Adrenal gland (tissue), 12 donors: ENCODE measurements around the gene SAMM50. TPM values are rescaled to one million over a fixed set of nuclear protein-coding genes. Genes with fewer than 3 reads are reported as not detected.

Source experiments
- DNase-seq, 7 donors: peaks; one replicate each; pipeline ENCODE4 v3.0.0-alpha.2; 2019 to 2020
- H3K27ac ChIP-seq, 5 donors: fragments of 200-600 bp; sonication (generic) in 4 of 5; 1 replicate in 3 of 5; 2 replicates in 2 of 5; pipeline versions ENCODE4 v1.5.1 to v1.8.0; 2016 to 2020; ENCODE audit warnings: mild to moderate bottlenecking in 1 of 5
- H3K27me3 ChIP-seq: fragments of 200-600 bp; 2 replicates; pipeline ENCODE4 v1.8.0; 2021
- H3K36me3 ChIP-seq, 2 donors: fragments of 200-600 bp; replicated peaks in 1 of 2; 1 replicate in 1 of 2; 2 replicates in 1 of 2; pipeline versions ENCODE4 v1.5.1 to v1.8.0; 2018 to 2022
- H3K4me1 ChIP-seq, 2 donors: fragments of 200-600 bp; replicated peaks in 1 of 2; 1 replicate in 1 of 2; 2 replicates in 1 of 2; pipeline versions ENCODE4 v1.5.1 to v1.8.0; 2018 to 2021
- H3K4me3 ChIP-seq, 4 donors: fragments of 200-600 bp; sonication (generic) in 3 of 4; one replicate each; pipeline ENCODE4 v1.5.1; 2016 to 2018
- H3K9me3 ChIP-seq, 3 donors: fragments of 200-600 bp; sonication (generic) in 1 of 3; replicated peaks in 1 of 3; 1 replicate in 2 of 3; 2 replicates in 1 of 3; pipeline versions ENCODE4 v1.5.1 to v1.8.0; 2016 to 2021
- CTCF ChIP-seq, 6 experiments: fragments of 450-650 bp in 4 of 6; fragments of 200-600 bp in 2 of 6; sonication (generic) in 1 of 6; IDR thresholded peaks; 1 replicate in 5 of 6; 2 replicates in 1 of 6; pipeline versions ENCODE4 v1.5.1 to v1.8.0; 2016 to 2021; ENCODE audit warnings: antibody characterized with exemption in 6 of 6, mild to moderate bottlenecking in 2 of 6, moderate library complexity in 1 of 6
- POLR2A ChIP-seq, 2 donors: fragments of 450-650 bp; IDR thresholded peaks; one replicate each; pipeline ENCODE4 v1.6.1; 2017; ENCODE audit warnings: antibody characterized with exemption in 2 of 2, mild to moderate bottlenecking in 2 of 2, moderate library complexity in 1 of 2
- WGBS, 4 donors: extraction: QIAGEN DNeasy Blood & Tissue Kit in 2 of 4; methylation state at CpG; one replicate each; pipeline versions ENCODE4 v1.1.5 to v1.1.7; 2013 to 2017; 5-methylcytosine and 5-hydroxymethylcytosine counted together
- intact Hi-C, 2 donors: fragments of 100-400 bp; cut with DNase I; formaldehyde crosslinking; loops; one replicate each; pipeline versions ENCODE4 v1.14.1 to v1.15.0; 2022 to 2023
- polyA plus RNA-seq, 3 donors: library from polyadenylated mRNA; stranded (reverse); fragments of 200-250 nt in 2 of 3; fragments of 350-450 nt in 1 of 3; fragmentation: Illumina TruSeq in 1 of 3; extraction: RNeasy Lipid Tissue Mini Kit (QIAGEN cat#74804) in 1 of 3; gene quantifications; one replicate each; pipeline ENCODE4 v1.2.3, GENCODE V29; 2013 to 2014
- total RNA-seq, 9 donors: library from RNA; depleted of rRNA in 4 of 9; stranded (reverse); fragments of >200 nt in 4 of 9; fragments of 120-200 nt in 1 of 9; fragmentation: NEBNext Ultra II Directional in 1 of 9; extraction: Animal tissue kit (Norgen Biotek cat#: 25700) in 1 of 9; gene quantifications; one replicate each; pipeline versions ENCODE4 v1.1.0 to v1.2.4, GENCODE V29; 2013 to 2023
- donor health status: healthy with polysubstance abuse.
- donor health status: Bipolar disorder and iron deficiency.
- donor health status: DM: yes; HTN: yes; CAD: no.
- donor health status: DM: no; HTN: no; CAD: no.
- donor health status: DM: no; HTN: no; CAD: no.
- donor health status: DM: yes; HTN: yes; CAD: no.

Gene SAMM50
- total and polyA plus RNA-seq, 12 donors, result 15.8 to 91.5 (median 57.2) TPM

GRCh38 chr22:43969021-43969878 is 14.0 kb downstream of the SAMM50 start:
- Histone ChIP-seq H3K4me1 (peaks cover 0 to 3% of the 10 kb centered on the region in 2 donors), H3K9me3 (no peaks in the 10 kb centered on the region), H3K4me3 (no peak overlapping the region), H3K27me3 (no peaks in the 10 kb centered on the region), H3K27ac (no peak overlapping the region), H3K36me3 (peaks cover 0 to 80% of the 10 kb centered on the region in 2 donors)
- DNase-seq, result no peak
- intact Hi-C loops, result no loop called here
- TF ChIP-seq POLR2A (IDR thresholded peaks at IDR 0.05), result no peak
- no peak for TF ChIP-seq CTCF (IDR thresholded peaks at IDR 0.05)
- WGBS, 4 donors, result 92 to 95% (median 94%) methylated on average over 19 of the region's 19 CpGs

GRCh38 chr22:43969989-43970755 is 14.9 kb downstream of the SAMM50 start:
- Histone ChIP-seq H3K36me3 (peaks cover 0 to 80% of the 10 kb centered on the region in 2 donors), H3K4me1 (no peaks in the 10 kb centered on the region), H3K27me3 (no peaks in the 10 kb centered on the region), H3K9me3 (no peaks in the 10 kb centered on the region), H3K4me3 (no peak overlapping the region), H3K27ac (no peak overlapping the region)
- intact Hi-C loops, result no loop called here
- WGBS, 4 donors, result 78 to 90% (median 85%) methylated on average over 7 to 8 of the region's 8 CpGs
- TF ChIP-seq CTCF (IDR thresholded peaks at IDR 0.05) (no peak), POLR2A (IDR thresholded peaks at IDR 0.05) (no peak)
- DNase-seq, result no peak

GRCh38 chr22:43971112-43971511 is 15.9 kb downstream of the SAMM50 start:
- DNase-seq, result no peak
- no peak overlapping the region for H3K27ac ChIP-seq
- no peaks in the 10 kb centered on the region for H3K27me3 ChIP-seq
- TF ChIP-seq POLR2A (IDR thresholded peaks at IDR 0.05) (no peak), CTCF (IDR thresholded peaks at IDR 0.05) (no peak)
- WGBS, 4 donors, result 79 to 93% (median 85%) methylated on average over 6 to 8 of the region's 8 CpGs
- no peaks in the 10 kb centered on the region for H3K4me1 ChIP-seq
- peaks cover 0 to 80% of the 10 kb centered on the region in 2 donors for H3K36me3 ChIP-seq
- no peak overlapping the region for H3K4me3 ChIP-seq
- intact Hi-C loops, result no loop called here
- H3K9me3 ChIP-seq, result no peaks in the 10 kb centered on the region

- peaks cover 0 to 81% of the 10 kb centered on the region in 2 donors for H3K36me3 ChIP-seq
- H3K9me3 ChIP-seq, result no peaks in the 10 kb centered on the region
- WGBS, 4 donors, result 94 to 97% (median 95%) methylated on average over 10 of the region's 10 CpGs
- no peak overlapping the region for H3K27ac ChIP-seq
- no peaks in the 10 kb centered on the region for H3K4me1 ChIP-seq
- DNase-seq, result no peak
- no peaks in the 10 kb centered on the region for H3K27me3 ChIP-seq
- intact Hi-C loops, result no loop called here
- no peak for TF ChIP-seq POLR2A (IDR thresholded peaks at IDR 0.05)
- TF ChIP-seq CTCF (IDR thresholded peaks at IDR 0.05), result no peak
- no peak overlapping the region for H3K4me3 ChIP-seq
Observed at GRCh38 chr22:43972931-43973462, 17.8 kb downstream of the SAMM50 start.
